ENCODE data around the gene GNB3. TPM values are rescaled to one million over a fixed set of nuclear protein-coding genes. Genes with fewer than 3 reads are reported as not detected.

GNB3 gene
- total RNA-seq, 1 experiment from 2014 or later = 20.7 TPM

- ChIA-PET CTCF (interaction anchor here (0.7 kb wide), 1 partner anchor 925 kb away, joined by 6 read pairs; no protein-coding TSS in a partner anchor), POLR2A (ENCODE audit: low non-redundant PET) (interaction anchor here (0.6 to 0.8 kb wide), 3 partner anchors 34 to 165 kb away, joined by 3 to 4 read pairs (median 3); no protein-coding TSS in a partner anchor)
- peak overlapping the region; percentile 99 for H3K27ac ChIP-seq (ENCODE audit: low read depth, low read length, poor library complexity, severe bottlenecking)
- no TSS peak for BruUV-seq (replicated peaks)
- peaks cover 26% of the 10 kb centered on the region for H3K4me1 ChIP-seq (ENCODE audit: insufficient read depth, low read length, poor library complexity, severe bottlenecking)
- TF ChIP-seq EZH2 (IDR thresholded peaks at IDR 0.05; ENCODE audit: borderline replicate concordance, low read depth, low read length, poor library complexity, severe bottlenecking) (no peak), CTCF (conservative IDR thresholded peaks at IDR 0.05; ENCODE audit: low read depth, low read length) (no peak)
- intact Hi-C loops (cut with micrococcal nuclease; ENCODE audit: unreplicated experiment) = loop anchor here (2.0 kb wide), 1 partner anchor 14 kb away; the partner anchor contains the start of gene USP5
- peak overlapping the region; percentile 100 for H3K4me3 ChIP-seq (ENCODE audit: low read depth, low read length, poor library complexity, severe bottlenecking)
- H3K36me3 ChIP-seq (ENCODE audit: insufficient read depth, low read length, poor library complexity, severe bottlenecking) = peaks cover 70% of the 10 kb centered on the region
- no peaks in the 10 kb centered on the region for H3K9me3 ChIP-seq (ENCODE audit: low read depth, low read length, poor library complexity, severe bottlenecking)
- DNase-seq (ENCODE audit: low spot score) = peak; percentile 58
- no peaks in the 10 kb centered on the region for H3K27me3 ChIP-seq (replicated peaks; ENCODE audit: insufficient read depth, low read depth, low read length, poor library complexity)
These were observed 25.6 kb downstream of the GNB3 start for GRCh38 chr12:6866163-6866919.

- Histone ChIP-seq H3K27me3 (replicated peaks; ENCODE audit: insufficient read depth, low read depth, low read length, poor library complexity) (no peaks in the 10 kb centered on the region), H3K9me3 (ENCODE audit: low read depth, low read length, poor library complexity, severe bottlenecking) (no peaks in the 10 kb centered on the region), H3K36me3 (ENCODE audit: insufficient read depth, low read length, poor library complexity, severe bottlenecking) (peaks cover 67% of the 10 kb centered on the region), H3K4me3 (ENCODE audit: low read depth, low read length, poor library complexity, severe bottlenecking) (peak overlapping the region; percentile 100), H3K27ac (ENCODE audit: low read depth, low read length, poor library complexity, severe bottlenecking) (peak overlapping the region; percentile 99), H3K4me1 (ENCODE audit: insufficient read depth, low read length, poor library complexity, severe bottlenecking) (peaks cover 31% of the 10 kb centered on the region)
- no peak for DNase-seq (ENCODE audit: low spot score)
- CTCF ChIA-PET = interaction anchor here (0.6 to 0.7 kb wide), 2 partner anchors 114 to 924 kb away, joined by 4 to 6 read pairs; partner anchors contain the start of gene MLF2
- POLR2A ChIA-PET (ENCODE audit: low non-redundant PET) = interaction anchor here (0.6 to 0.8 kb wide), 2 partner anchors 35 to 144 kb away, joined by 3 to 4 read pairs; no protein-coding TSS in a partner anchor
- intact Hi-C loops (cut with micrococcal nuclease; ENCODE audit: unreplicated experiment) = loop anchor here (2.0 kb wide), 1 partner anchor 14 kb away; the partner anchor contains the start of gene USP5
- no TSS peak for BruUV-seq (replicated peaks)
- TF ChIP-seq EZH2 (IDR thresholded peaks at IDR 0.05; ENCODE audit: borderline replicate concordance, low read depth, low read length, poor library complexity, severe bottlenecking) (no peak), CTCF (conservative IDR thresholded peaks at IDR 0.05; ENCODE audit: low read depth, low read length) (no peak)
These were observed 26.2 kb downstream of the GNB3 start for GRCh38 chr12:6866920-6867412.

GRCh38 chr12:6867413-6868210 is 26.9 kb downstream of the GNB3 start, which contains the start of gene TPI1:
Gene TPI1, plus strand, starts transcription at chr12:6867531. Its CDS starts 36 bp downstream, at chr12:6867567.
- H3K27me3 ChIP-seq (replicated peaks; ENCODE audit: insufficient read depth, low read depth, low read length, poor library complexity) = no peaks in the 10 kb centered on the region
- H3K27ac ChIP-seq (ENCODE audit: low read depth, low read length, poor library complexity, severe bottlenecking) = peak within 1 kb of the TSS; percentile 99
- peak; percentile 80 for DNase-seq (ENCODE audit: low spot score)
- H3K4me3 ChIP-seq (ENCODE audit: low read depth, low read length, poor library complexity, severe bottlenecking) = peak within 1 kb of the TSS; percentile 100
- no peaks in the 10 kb centered on the region for H3K9me3 ChIP-seq (ENCODE audit: low read depth, low read length, poor library complexity, severe bottlenecking)
- H3K36me3 ChIP-seq (ENCODE audit: insufficient read depth, low read length, poor library complexity, severe bottlenecking) = peaks cover 62% of the 10 kb centered on the region
- no TSS peak for BruUV-seq (replicated peaks)
- ChIA-PET POLR2A (ENCODE audit: low non-redundant PET) (interaction anchor here (0.6 to 0.8 kb wide), 2 partner anchors 15 to 144 kb away, joined by 3 to 4 read pairs; no protein-coding TSS in a partner anchor), CTCF (interaction anchor here (0.6 to 1.6 kb wide), 3 partner anchors 114 to 923 kb away, joined by 4 to 6 read pairs (median 6); partner anchors contain the start of gene MLF2)
- intact Hi-C loops (cut with micrococcal nuclease; ENCODE audit: unreplicated experiment) = loop anchor here (2.0 kb wide), 1 partner anchor 15 kb away; the partner anchor contains the start of gene USP5
- TF ChIP-seq CTCF (conservative IDR thresholded peaks at IDR 0.05; ENCODE audit: low read depth, low read length) (no peak), EZH2 (IDR thresholded peaks at IDR 0.05; ENCODE audit: borderline replicate concordance, low read depth, low read length, poor library complexity, severe bottlenecking) (no peak)
- peaks cover 34% of the 10 kb centered on the region for H3K4me1 ChIP-seq (ENCODE audit: insufficient read depth, low read length, poor library complexity, severe bottlenecking)

All from A673 (cell line).